GM23338 (cell line): ENCODE results near the gene TRMT2A. TPM values are rescaled to one million over a fixed set of nuclear protein-coding genes. Genes with fewer than 3 reads are reported as not detected.

ENCODE experiments used
- CTCF ChIP-seq, 2 experiments: fragments of 200-600 bp in 1 of 2; sonication (generic) in 1 of 2; conservative IDR thresholded peaks; 2 replicates each; pipeline versions ENCODE4 v1.5.1 to v1.6.1; 2016 to 2017; ENCODE audit warnings: antibody characterized with exemption in 2 of 2, low read depth in 2 of 2, mild to moderate bottlenecking in 2 of 2, moderate library complexity in 1 of 2
- ETS1 ChIP-seq: IDR thresholded peaks from 2 replicates; pipeline ENCODE4 v1.6.1; 2016; ENCODE audit warnings: antibody characterized with exemption
- EZH2 ChIP-seq: fragments of 200-600 bp; sonication (generic); IDR thresholded peaks from one replicate; pipeline ENCODE4 v1.8.0; 2017; ENCODE audit warnings: antibody characterized with exemption, mild to moderate bottlenecking, low read depth; ENCODE audit not compliant: unreplicated experiment
- REST ChIP-seq: IDR thresholded peaks from one replicate; pipeline ENCODE4 v1.6.1; 2018; ENCODE audit warnings: antibody characterized with exemption; ENCODE audit not compliant: unreplicated experiment
- STAT1 ChIP-seq: IDR thresholded peaks from one replicate; pipeline ENCODE4 v1.6.1; 2016; ENCODE audit warnings: antibody characterized with exemption; ENCODE audit not compliant: unreplicated experiment
- ZNF114 ChIP-seq: fragments of 250-450 bp; sonication (Bioruptor Pico); IDR thresholded peaks from 2 replicates; pipeline ENCODE4 v1.5.0; 2020; ENCODE audit warnings: mild to moderate bottlenecking, moderate library complexity
- ZNF462 ChIP-seq: fragments of 250-450 bp; sonication (Bioruptor Pico); IDR thresholded peaks from 2 replicates; pipeline ENCODE4 v1.5.0; 2020; ENCODE audit warnings: mild to moderate bottlenecking, moderate library complexity
- polyA plus RNA-seq: library from polyadenylated mRNA; unstranded; fragments of >200 nt; fragmentation: Nextera tagmentation; extraction: Ambion mirVana; gene quantifications from 2 replicates; pipeline ENCODE4 v1.2.1, GENCODE V29; 2016
- total RNA-seq: library from RNA; depleted of rRNA; stranded (reverse); fragments of >200 nt; shearing (Covaris generic); gene quantifications from 2 replicates; pipeline ENCODE4 v1.2.3, GENCODE V29; 2014

TRMT2A gene
- total and polyA plus RNA-seq, 2 experiments from 2014 or later: 41.3 to 61.3 TPM

- no peak for TF ChIP-seq ZNF462 (CRISPR knock-in tag)
- no peak for TF ChIP-seq STAT1
- TF ChIP-seq EZH2: no peak
- TF ChIP-seq REST: no peak
- TF ChIP-seq CTCF (conservative IDR thresholded peaks at IDR 0.05; ENCODE audit: low read depth in 2 of 2): no peak
- TF ChIP-seq ZNF114 (CRISPR knock-in tag): no peak
- no peak for TF ChIP-seq ETS1
These were observed 28.8 kb downstream of the TRMT2A start (continued) for GRCh38 chr22:20088263-20088648.
